ENCODE results near the gene ZRANB1. TPM values are rescaled to one million over a fixed set of nuclear protein-coding genes. Genes with fewer than 3 reads are reported as not detected.

The ZRANB1 gene
- total RNA-seq, 1 experiment from 2014 or later = 22.6 TPM

- TF ChIP-seq CTCF (conservative IDR thresholded peaks at IDR 0.05; ENCODE audit: low read depth, low read length) = no peak
- TF ChIP-seq EZH2 (IDR thresholded peaks at IDR 0.05; ENCODE audit: borderline replicate concordance, low read depth, low read length, poor library complexity, severe bottlenecking) = no peak
- no TSS peak for BruUV-seq (replicated peaks)
- Histone ChIP-seq H3K27ac (ENCODE audit: low read depth, low read length, poor library complexity, severe bottlenecking) (no peak overlapping the region), H3K36me3 (ENCODE audit: insufficient read depth, low read length, poor library complexity, severe bottlenecking) (no peaks in the 10 kb centered on the region), H3K4me1 (ENCODE audit: insufficient read depth, low read length, poor library complexity, severe bottlenecking) (peaks cover 51% of the 10 kb centered on the region), H3K27me3 (replicated peaks; ENCODE audit: insufficient read depth, low read depth, low read length, poor library complexity) (no peaks in the 10 kb centered on the region), H3K9me3 (ENCODE audit: low read depth, low read length, poor library complexity, severe bottlenecking) (no peaks in the 10 kb centered on the region), H3K4me3 (ENCODE audit: low read depth, low read length, poor library complexity, severe bottlenecking) (no peak overlapping the region)
- CTCF ChIA-PET = no interaction called here
- DNase-seq (ENCODE audit: low spot score) = no peak
- POLR2A ChIA-PET (ENCODE audit: low non-redundant PET) = interaction anchor here (0.5 kb wide), 1 partner anchor 39 kb away, joined by 7 read pairs; no protein-coding TSS in a partner anchor
- intact Hi-C loops (cut with micrococcal nuclease; ENCODE audit: unreplicated experiment) = no loop called here
Measured at GRCh38 chr10:125020386-125020785, 78.5 kb downstream of the ZRANB1 start.

GRCh38 chr10:125020871-125021270 lies 78.9 kb downstream of the ZRANB1 start:
- ChIA-PET CTCF (interaction anchor here (0.8 kb wide), 1 partner anchor 28 kb away, joined by 3 read pairs; no protein-coding TSS in a partner anchor), POLR2A (ENCODE audit: low non-redundant PET) (no interaction called here)
- H3K4me3 ChIP-seq (ENCODE audit: low read depth, low read length, poor library complexity, severe bottlenecking) = no peak overlapping the region
- no peaks in the 10 kb centered on the region for H3K9me3 ChIP-seq (ENCODE audit: low read depth, low read length, poor library complexity, severe bottlenecking)
- intact Hi-C loops (cut with micrococcal nuclease; ENCODE audit: unreplicated experiment) = no loop called here
- no peak overlapping the region for H3K27ac ChIP-seq (ENCODE audit: low read depth, low read length, poor library complexity, severe bottlenecking)
- no peak for TF ChIP-seq CTCF (conservative IDR thresholded peaks at IDR 0.05; ENCODE audit: low read depth, low read length)
- H3K4me1 ChIP-seq (ENCODE audit: insufficient read depth, low read length, poor library complexity, severe bottlenecking) = peaks cover 56% of the 10 kb centered on the region
- no TSS peak for BruUV-seq (replicated peaks)
- H3K36me3 ChIP-seq (ENCODE audit: insufficient read depth, low read length, poor library complexity, severe bottlenecking) = no peaks in the 10 kb centered on the region
- H3K27me3 ChIP-seq (replicated peaks; ENCODE audit: insufficient read depth, low read depth, low read length, poor library complexity) = no peaks in the 10 kb centered on the region
- DNase-seq (ENCODE audit: low spot score) = no peak

- no peak for DNase-seq (ENCODE audit: low spot score)
- TF ChIP-seq EZH2 (IDR thresholded peaks at IDR 0.05; ENCODE audit: borderline replicate concordance, low read depth, low read length, poor library complexity, severe bottlenecking) (no peak), CTCF (conservative IDR thresholded peaks at IDR 0.05; ENCODE audit: low read depth, low read length) (no peak)
- intact Hi-C loops (cut with micrococcal nuclease; ENCODE audit: unreplicated experiment) = no loop called here
- Histone ChIP-seq H3K27me3 (replicated peaks; ENCODE audit: insufficient read depth, low read depth, low read length, poor library complexity) (no peaks in the 10 kb centered on the region), H3K4me3 (ENCODE audit: low read depth, low read length, poor library complexity, severe bottlenecking) (no peak overlapping the region), H3K27ac (ENCODE audit: low read depth, low read length, poor library complexity, severe bottlenecking) (no peak overlapping the region), H3K9me3 (ENCODE audit: low read depth, low read length, poor library complexity, severe bottlenecking) (no peaks in the 10 kb centered on the region), H3K36me3 (ENCODE audit: insufficient read depth, low read length, poor library complexity, severe bottlenecking) (peaks cover 3% of the 10 kb centered on the region), H3K4me1 (ENCODE audit: insufficient read depth, low read length, poor library complexity, severe bottlenecking) (peaks cover 51% of the 10 kb centered on the region)
- POLR2A ChIA-PET (ENCODE audit: low non-redundant PET) = no interaction called here
- CTCF ChIA-PET = interaction anchor here (0.8 kb wide), 1 partner anchor 29 kb away, joined by 3 read pairs; no protein-coding TSS in a partner anchor
- BruUV-seq (replicated peaks) = no TSS peak
Measured at GRCh38 chr10:125021686-125022344, 79.9 kb downstream of the ZRANB1 start.

Measured in A673 (cell line).